Astrocyte (in vitro differentiated cells and primary cell): ENCODE results near the gene SHE. TPM values are rescaled to one million over a fixed set of nuclear protein-coding genes. Genes with fewer than 3 reads are reported as not detected.
A peak's percentile ranks its signal among the peaks of the same experiment; 100 is the strongest.

ENCODE experiments used
- DNase-seq: peaks from one replicate; pipeline ENCODE4 v3.0.0-alpha.2; 2010; ENCODE audit warnings: low read depth
- FAIRE-seq: peaks from 2 replicates; lab custom pipeline; 2011; peaks lifted over from hg19 to GRCh38; lab: Jason Lieb, UNC
- H2AFZ ChIP-seq: 2 replicates; pipeline ENCODE4 v1.6.0; 2012; ENCODE audit warnings: low read depth, low read length, inconsistent platforms
- H3K27ac ChIP-seq: 2 replicates; pipeline ENCODE4 v1.5.1; 2011; ENCODE audit warnings: low read depth, low read length, inconsistent platforms
- H3K27me3 ChIP-seq: 2 replicates; pipeline ENCODE4 v1.6.0; 2011; ENCODE audit warnings: low read length, inconsistent platforms; ENCODE audit not compliant: insufficient read depth
- H3K36me3 ChIP-seq: 2 replicates; pipeline ENCODE4 v1.5.1; 2011; ENCODE audit warnings: low read length, inconsistent platforms; ENCODE audit not compliant: insufficient read depth
- H3K4me1 ChIP-seq: 2 replicates; pipeline ENCODE4 v1.5.1; 2011; ENCODE audit warnings: low read length, inconsistent platforms; ENCODE audit not compliant: insufficient read depth
- H3K4me2 ChIP-seq: 2 replicates; pipeline ENCODE4 v1.6.0; 2012; ENCODE audit warnings: low read length, inconsistent platforms
- H3K4me3 ChIP-seq: 2 replicates; pipeline ENCODE4 v1.5.1; 2011; ENCODE audit warnings: low read depth, mild to moderate bottlenecking, low read length, inconsistent platforms; ENCODE audit not compliant: insufficient read depth
- H3K79me2 ChIP-seq: 2 replicates; pipeline ENCODE4 v1.6.0; 2012; ENCODE audit warnings: mild to moderate bottlenecking, low read length, inconsistent platforms; ENCODE audit not compliant: insufficient read depth
- H3K9ac ChIP-seq: 2 replicates; pipeline ENCODE4 v1.6.0; 2012; ENCODE audit warnings: mild to moderate bottlenecking, low read length, inconsistent platforms
- H3K9me3 ChIP-seq: 2 replicates; pipeline ENCODE4 v1.5.1; 2012; ENCODE audit warnings: low read depth, mild to moderate bottlenecking, low read length, inconsistent platforms; ENCODE audit not compliant: insufficient read depth
- H4K20me1 ChIP-seq: 2 replicates; pipeline ENCODE4 v1.6.0; 2012; ENCODE audit warnings: low read length, inconsistent platforms; ENCODE audit not compliant: insufficient read depth
- H3K27ac Mint-ChIP-seq: one replicate; pipeline ENCODE4 v1.8.0; 2021; ENCODE audit warnings: mild to moderate bottlenecking, mixed read lengths; ENCODE audit not compliant: unreplicated experiment
- H3K27me3 Mint-ChIP-seq: one replicate; pipeline ENCODE4 v1.8.0; 2021; ENCODE audit warnings: low read depth, mixed read lengths; ENCODE audit not compliant: unreplicated experiment
- H3K36me3 Mint-ChIP-seq: one replicate; pipeline ENCODE4 v1.8.0; 2021; ENCODE audit warnings: low read depth, mixed read lengths; ENCODE audit not compliant: unreplicated experiment
- H3K4me1 Mint-ChIP-seq: one replicate; pipeline ENCODE4 v1.8.0; 2021; ENCODE audit warnings: low read depth, mixed read lengths; ENCODE audit not compliant: unreplicated experiment
- H3K4me3 Mint-ChIP-seq: one replicate; pipeline ENCODE4 v1.8.0; 2021; ENCODE audit warnings: mild to moderate bottlenecking, moderate library complexity, mixed read lengths; ENCODE audit not compliant: unreplicated experiment
- H3K9me3 Mint-ChIP-seq: one replicate; pipeline ENCODE4 v1.8.0; 2021; ENCODE audit warnings: mild to moderate bottlenecking, mixed read lengths; ENCODE audit not compliant: unreplicated experiment
- CTCF ChIP-seq: IDR thresholded peaks from 2 replicates; pipeline ENCODE4 v1.5.1; 2011; ENCODE audit warnings: low read depth, mild to moderate bottlenecking, inconsistent platforms, low read length, moderate library complexity; ENCODE audit not compliant: insufficient read depth
- EZH2 ChIP-seq: IDR thresholded peaks from 2 replicates; pipeline ENCODE4 v1.6.1; 2012; ENCODE audit warnings: mild to moderate bottlenecking, low read length, inconsistent platforms; ENCODE audit not compliant: insufficient read depth
- total RNA-seq: library from RNA; stranded (reverse); gene quantifications from 2 replicates; pipeline ENCODE4 v1.2.1, GENCODE V29; 2021

The SHE gene
- total RNA-seq, 1 donor from 2014 or later, result not detected

DNA sequence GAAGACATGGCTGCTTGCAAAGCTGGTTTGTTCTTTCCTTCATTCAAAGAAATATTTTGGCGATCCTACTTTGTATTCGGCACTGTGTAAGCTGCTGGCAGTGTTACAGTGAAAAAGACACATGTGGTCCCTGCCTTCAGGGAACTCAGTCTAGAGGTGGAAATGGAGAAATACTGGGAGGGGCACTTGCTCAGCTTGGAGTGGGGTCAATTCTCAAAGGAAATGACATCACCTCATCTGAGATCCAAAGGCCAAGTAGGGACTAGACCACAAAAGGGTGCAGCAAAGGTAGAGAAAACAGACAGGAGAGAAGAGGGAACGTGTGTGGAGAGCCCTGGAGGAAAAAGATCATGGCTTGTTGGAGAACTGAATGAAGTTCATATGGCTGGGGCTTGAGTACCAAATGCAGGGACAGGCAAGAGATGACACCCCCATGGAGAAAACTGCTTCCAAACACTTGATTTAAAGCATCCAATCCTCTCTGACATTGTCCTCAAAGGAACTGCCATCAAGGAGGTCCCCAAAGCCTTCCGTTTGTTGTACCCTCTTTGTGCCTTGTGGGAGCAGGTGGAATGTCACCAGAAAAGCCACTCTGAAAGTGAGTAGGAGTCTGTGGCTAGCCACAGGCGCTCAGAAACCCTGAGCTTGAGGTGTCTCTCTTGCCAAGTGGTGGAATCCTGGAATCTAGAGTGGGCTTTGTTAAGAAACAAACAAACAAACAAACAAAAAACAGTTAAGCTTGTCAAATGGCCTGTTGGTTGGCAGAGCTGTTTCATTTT, 48.4 kb downstream of the SHE start:
- Mint-ChIP-seq H3K27me3 (peaks cover 25% of the 10 kb centered on the region), H3K27ac (peak overlapping the region; percentile 14), H3K4me3 (no peak overlapping the region), H3K9me3 (no peaks in the 10 kb centered on the region), H3K4me1 (peaks cover 14% of the 10 kb centered on the region), H3K36me3 (peaks cover 8% of the 10 kb centered on the region)
- DNase-seq (peak; percentile 62), FAIRE-seq (no peak)
- H3K9ac ChIP-seq, result no peak overlapping the region
- peaks cover 3% of the 10 kb centered on the region for H3K27me3 ChIP-seq
- H3K27ac ChIP-seq, result no peak overlapping the region
- no peak overlapping the region for H3K4me3 ChIP-seq
- no peaks in the 10 kb centered on the region for H3K36me3 ChIP-seq
- H4K20me1 ChIP-seq, result no peaks in the 10 kb centered on the region
- H3K4me1 ChIP-seq, result peaks cover 10% of the 10 kb centered on the region
- H3K4me2 ChIP-seq, result peak overlapping the region; percentile 66
- H3K79me2 ChIP-seq, result no peaks in the 10 kb centered on the region
- H2AFZ ChIP-seq, result peak overlapping the region; percentile 30
- TF ChIP-seq CTCF, result no peak
- TF ChIP-seq EZH2, result no peak
- no peaks in the 10 kb centered on the region for H3K9me3 ChIP-seq

GRCh38 chr1:154453161-154453560, 49.1 kb downstream of the SHE start:
- no peak for TF ChIP-seq EZH2
- TF ChIP-seq CTCF, result no peak
- FAIRE-seq (no peak), DNase-seq (no peak)
- Mint-ChIP-seq H3K36me3 (peaks cover 8% of the 10 kb centered on the region), H3K4me1 (peaks cover 15% of the 10 kb centered on the region), H3K4me3 (no peak overlapping the region), H3K27me3 (peaks cover 25% of the 10 kb centered on the region), H3K9me3 (no peaks in the 10 kb centered on the region), H3K27ac (no peak overlapping the region)
- H3K4me2 ChIP-seq, result peak overlapping the region; percentile 66
- no peak overlapping the region for H3K9ac ChIP-seq
- peak overlapping the region; percentile 30 for H2AFZ ChIP-seq
- H3K27me3 ChIP-seq, result peaks cover 3% of the 10 kb centered on the region
- H3K4me1 ChIP-seq, result peaks cover 10% of the 10 kb centered on the region
- H4K20me1 ChIP-seq, result no peaks in the 10 kb centered on the region
- no peaks in the 10 kb centered on the region for H3K36me3 ChIP-seq
- no peak overlapping the region for H3K27ac ChIP-seq
- no peaks in the 10 kb centered on the region for H3K9me3 ChIP-seq
- H3K4me3 ChIP-seq, result no peak overlapping the region
- H3K79me2 ChIP-seq, result no peaks in the 10 kb centered on the region

DNA sequence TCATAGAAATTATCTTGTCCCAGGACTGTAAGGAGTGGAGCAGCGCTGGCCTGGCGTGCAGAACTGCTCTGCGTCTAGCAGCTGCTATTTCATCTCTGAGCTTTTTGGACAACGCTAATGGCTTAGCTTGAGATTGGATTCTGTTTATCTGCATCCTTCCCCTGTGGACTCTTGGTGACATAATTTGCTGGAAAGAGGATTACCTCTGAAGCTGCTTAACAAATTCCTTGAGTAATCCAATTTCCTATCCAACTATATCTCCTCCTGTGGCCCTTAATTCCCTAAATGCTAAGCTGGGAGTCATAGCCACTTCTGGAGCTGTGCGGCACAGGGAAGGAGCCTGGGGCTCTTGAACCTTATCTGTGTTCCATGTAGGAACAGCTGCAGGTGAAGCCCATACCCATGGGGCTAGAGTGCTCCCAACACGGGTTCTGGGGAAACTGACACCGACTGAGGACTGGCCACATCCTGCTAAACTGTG, 53.8 kb downstream of the SHE start:
- Mint-ChIP-seq H3K27ac (no peak overlapping the region), H3K4me1 (peaks cover 23% of the 10 kb centered on the region), H3K27me3 (peaks cover 14% of the 10 kb centered on the region), H3K4me3 (no peak overlapping the region), H3K36me3 (peaks cover 8% of the 10 kb centered on the region), H3K9me3 (no peaks in the 10 kb centered on the region)
- FAIRE-seq (no peak), DNase-seq (no peak)
- Histone ChIP-seq H3K9ac (no peak overlapping the region), H3K27me3 (peaks cover 3% of the 10 kb centered on the region), H3K4me2 (no peak overlapping the region), H3K4me1 (peaks cover 23% of the 10 kb centered on the region), H3K36me3 (no peaks in the 10 kb centered on the region), H3K4me3 (no peak overlapping the region), H3K79me2 (no peaks in the 10 kb centered on the region), H3K27ac (no peak overlapping the region), H4K20me1 (no peaks in the 10 kb centered on the region), H2AFZ (no peak overlapping the region), H3K9me3 (no peaks in the 10 kb centered on the region)
- no peak for TF ChIP-seq CTCF
- no peak for TF ChIP-seq EZH2
